SHP77 (cell line): ENCODE measurements around the gene SH2D4B.

Source experiments
- DNase-seq, 2 experiments: peaks; one replicate each; lab custom pipeline; 2025; lab: John Stamatoyannopoulos, UW

SH2D4B gene

DNA sequence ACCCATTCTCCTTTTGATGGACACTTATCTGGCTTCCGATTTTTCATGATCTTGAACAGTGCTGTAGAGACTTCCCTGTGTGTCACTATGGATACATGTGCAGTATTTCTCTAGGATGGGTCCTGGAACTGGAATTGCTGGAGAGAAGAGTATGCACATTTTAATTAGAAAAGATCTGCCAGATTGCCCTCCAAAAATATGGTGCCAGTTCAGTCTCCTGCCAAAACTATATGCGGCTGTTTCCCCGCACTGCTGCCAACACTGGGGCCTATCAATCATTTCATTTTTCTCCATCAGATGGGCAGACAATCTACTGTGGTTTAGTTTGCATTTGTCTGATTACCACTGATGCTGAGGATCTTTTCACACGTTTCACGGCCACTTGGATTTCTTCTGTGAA is 105.0 kb downstream of the SH2D4B start:
- DNase-seq = no peak

DNA sequence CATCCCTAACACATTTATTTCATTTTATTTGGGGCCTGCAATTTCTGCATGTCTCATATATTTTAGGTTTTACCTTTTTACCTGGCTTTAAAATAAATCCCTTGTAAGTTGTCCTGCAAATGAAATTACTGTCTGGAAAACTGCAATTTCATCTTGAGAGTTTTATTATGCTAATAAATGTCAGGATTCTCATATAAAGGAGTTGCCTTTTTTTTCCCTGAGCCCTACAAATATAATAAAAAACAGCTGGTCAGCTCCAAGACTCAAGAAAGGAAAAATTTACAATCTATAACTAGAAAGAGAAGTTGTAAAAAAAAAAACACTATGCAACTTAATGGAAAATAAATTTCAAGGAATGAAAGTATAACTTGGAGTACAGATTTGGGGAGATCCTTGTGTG is 108.7 kb downstream of the SH2D4B start:
- no peak for DNase-seq

DNA sequence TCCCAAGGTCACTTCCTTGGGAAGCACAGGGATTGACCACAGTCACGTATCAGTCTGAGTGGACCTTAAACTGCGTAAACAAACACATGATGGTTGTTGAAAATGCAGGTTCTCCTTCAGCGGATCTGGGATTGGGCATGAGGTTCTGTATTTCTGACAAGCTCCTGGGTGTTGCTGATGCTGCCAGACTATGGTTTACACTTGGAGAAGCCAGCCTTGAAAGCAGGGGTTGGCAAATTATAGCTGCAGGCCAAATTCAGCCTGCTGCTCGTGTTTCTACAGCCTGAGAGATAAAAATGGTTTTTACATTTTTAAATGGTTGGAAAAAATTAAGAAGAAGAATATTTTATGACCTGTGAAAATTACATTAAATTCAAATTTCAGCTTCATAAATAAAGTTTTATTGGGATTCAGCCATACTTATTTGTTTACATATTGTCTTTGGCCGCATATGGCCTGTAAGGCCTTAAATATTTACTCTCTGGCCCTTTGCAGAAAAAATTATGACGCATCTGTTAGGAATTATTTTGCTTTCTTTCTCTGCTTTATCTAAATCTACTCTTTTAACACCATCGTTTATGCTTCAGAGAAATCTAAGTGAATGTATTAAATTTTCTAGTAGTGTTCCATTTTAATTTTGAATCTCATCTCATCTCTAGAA is 109.6 kb downstream of the SH2D4B start:
- DNase-seq = no peak

DNA sequence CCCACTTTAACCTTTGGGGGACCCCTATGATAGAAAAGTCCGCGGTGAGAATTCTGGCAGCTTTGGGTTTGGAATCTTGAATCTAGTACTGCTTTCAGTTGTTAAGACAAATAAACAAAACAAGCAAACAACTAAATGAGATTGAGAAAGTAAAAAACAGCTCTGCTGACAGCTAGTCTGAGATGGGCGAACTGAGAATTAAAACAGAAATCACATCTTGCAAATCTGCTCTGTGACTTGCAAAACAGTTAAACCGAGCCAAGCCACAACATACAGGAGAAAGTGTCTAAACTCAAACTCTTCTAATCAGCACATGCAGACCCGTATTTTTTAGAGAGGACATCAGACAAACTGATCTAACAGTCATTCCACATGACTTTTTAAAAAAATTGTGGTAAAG is 110.4 kb downstream of the SH2D4B start:
- no peak for DNase-seq

DNA sequence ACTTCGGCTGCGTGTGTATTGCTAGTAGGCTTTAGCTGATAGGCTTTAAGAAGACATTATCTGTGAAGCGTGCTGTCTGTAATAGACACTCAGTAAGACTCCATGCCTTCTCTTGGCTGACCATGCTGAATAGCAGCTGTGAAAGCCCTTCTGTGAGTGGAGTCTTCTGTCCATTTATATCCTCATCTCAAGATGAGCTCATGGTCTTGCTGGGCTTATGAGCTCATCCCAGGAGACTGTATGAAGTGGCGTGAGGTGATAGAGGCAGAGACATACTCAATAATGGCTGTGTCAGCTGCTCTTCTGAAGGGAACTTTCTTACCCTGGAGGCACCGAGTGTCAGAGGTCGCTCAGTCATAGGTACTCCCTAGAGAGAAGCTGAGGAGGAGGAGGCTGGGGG is 111.5 kb downstream of the SH2D4B start:
- DNase-seq = no peak

DNA sequence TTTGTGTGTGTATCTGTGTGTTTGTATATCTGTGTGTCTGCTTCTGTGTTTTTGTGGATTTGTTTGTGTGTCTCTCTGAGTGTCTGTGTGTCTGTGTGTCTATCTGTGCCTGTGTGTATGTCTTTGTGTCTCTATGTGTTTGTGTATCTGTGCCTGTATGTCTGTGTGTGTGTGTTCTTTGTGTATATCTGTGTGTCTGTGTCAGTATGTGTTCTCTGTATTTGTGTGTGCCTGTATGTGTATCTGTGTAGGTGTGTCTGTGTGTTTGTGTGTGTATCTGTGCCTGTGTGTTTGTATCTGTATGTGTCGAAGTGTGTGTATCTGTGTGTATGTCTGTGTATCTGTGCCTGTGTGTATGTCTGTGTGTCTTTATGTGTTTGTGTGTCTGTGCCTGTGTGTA is 118.2 kb downstream of the SH2D4B start:
- DNase-seq = no peak

DNA sequence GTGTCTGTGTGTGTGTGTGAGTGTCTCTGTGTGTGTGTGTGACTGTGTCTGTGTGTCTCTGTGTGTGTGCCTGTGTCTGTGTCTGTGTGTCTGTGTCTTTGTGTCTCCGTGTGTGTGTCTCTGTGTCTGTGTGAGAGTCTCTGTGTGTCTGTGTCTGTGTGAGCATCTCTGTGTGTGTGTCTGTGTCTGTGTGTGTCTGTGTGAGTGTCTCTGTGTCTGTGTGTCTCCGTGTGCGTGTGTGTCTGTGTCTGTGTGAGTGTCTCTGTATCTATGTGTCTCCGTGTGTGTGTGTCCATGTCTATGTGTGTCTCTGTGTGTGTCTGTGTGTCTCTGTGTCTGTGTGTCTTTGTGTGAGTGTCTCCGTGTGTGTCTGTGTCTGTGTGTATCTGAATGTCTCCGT is 120.4 kb downstream of the SH2D4B start:
- no peak for DNase-seq

DNA sequence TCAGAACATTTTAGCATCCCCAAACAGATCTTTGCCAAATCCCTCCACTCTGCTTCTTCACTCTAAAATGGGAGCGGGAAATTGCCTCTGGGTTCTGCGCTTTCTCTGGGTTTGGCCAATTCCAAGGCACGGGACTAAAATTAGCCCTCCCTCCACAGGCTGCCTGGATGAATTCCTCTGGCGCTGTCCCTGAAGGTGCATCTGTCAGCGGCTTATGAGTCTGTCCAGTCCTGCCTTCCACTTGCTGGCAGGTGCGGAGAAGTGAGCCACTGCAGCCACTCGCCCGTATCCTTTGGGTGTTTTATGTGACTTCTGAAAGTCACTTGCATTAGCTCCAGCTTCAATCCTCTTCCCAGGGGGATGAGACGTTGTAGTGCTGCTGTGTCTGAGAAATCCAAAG is 121.6 kb downstream of the SH2D4B start:
- DNase-seq = no peak

DNA sequence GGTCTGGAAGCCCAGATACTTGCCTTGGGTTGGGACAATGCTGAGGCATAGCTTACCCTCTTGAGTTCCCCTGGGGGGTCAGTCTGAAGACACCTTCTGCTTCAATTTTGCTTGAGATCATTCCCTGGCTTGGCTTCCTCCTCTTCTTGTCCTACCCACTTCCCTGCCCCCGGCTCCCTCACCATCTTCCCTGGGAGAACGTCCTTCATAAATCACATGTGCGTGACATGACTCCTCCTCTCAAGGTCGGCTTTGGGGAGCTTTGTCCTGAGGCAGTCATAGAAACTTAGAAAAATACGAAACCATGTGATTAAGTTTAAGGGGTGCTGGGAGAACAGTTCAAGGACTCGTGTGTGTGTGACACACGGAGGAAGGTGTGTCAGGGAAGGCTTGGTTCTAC is 122.6 kb downstream of the SH2D4B start:
- DNase-seq = no peak

DNA sequence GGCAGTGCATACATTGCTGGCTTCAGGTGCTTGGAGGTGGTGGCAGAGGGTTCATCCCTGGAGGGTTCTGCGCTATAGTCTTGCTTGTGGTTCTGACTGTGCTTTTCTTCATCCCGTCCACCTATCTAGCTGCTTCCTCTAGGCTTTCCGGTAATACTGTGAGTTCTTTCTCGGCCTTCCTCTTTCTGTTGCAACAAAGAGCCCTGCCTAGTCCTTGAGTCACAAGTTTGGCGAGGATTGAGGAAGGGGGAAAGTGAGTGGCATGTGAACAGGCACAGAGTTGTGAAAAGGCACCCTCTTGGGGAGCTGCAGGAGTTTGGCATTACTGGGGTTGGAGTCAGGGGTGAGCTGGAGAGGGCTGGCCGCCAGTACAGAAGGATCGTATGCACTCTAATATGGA is 123.0 kb downstream of the SH2D4B start:
- DNase-seq = no peak

DNA sequence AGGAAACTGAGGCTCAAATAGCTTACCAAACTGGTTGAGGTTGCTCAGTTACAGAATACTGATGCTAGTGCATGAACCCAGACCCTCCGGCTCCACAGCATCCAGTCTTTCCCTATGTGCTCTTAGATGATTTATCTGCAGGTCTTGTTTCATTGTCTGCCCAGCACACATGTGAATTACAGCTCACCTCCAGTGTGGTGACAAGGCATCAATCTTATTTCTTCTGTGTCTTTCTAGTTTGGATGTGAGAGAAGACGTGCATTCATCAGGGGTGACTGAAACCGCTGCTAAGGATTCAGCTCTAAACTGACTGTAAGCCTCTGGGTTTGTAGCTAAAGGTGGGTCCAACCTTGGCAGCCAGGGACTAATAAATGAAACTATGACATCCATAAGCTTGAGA is 123.8 kb downstream of the SH2D4B start:
- DNase-seq = no peak

DNA sequence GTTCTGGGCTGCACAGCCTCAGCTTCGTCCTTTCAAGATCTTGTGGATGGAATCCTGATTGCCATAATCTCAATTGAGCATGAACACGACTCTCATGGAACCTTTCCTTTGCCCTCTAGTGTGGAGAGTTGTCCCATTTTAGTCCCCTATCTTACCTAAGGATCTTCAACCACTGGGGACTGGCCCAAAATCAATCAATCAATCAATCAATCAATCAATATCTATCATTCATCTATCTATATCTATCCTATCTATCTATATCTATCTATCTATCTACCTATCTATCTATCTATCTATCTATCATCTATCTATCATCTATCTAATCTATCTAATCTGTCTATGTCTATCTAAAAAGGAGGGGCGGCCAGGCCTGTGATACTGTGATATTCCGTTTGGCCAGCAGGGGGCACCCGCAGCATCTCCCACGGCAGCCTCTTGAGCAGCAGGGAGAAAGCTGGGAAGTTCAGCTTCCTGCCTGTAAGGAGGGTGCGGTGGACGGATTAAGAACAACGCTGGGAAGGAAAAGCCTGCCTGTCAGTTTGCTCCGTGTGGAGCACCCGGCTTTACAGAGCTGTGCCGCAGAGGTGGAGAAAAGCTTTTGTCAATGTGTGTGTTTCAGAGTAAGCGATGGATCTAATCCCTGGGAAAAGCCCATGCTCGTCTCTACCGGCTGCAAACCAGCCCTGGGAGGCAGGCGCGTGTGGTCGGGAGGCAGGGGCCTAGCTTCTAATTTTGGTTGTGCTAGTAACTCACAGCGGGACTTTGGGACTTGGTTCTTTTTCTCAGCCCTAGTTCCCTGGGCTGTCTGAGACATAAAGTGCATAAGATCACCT is 124.9 kb downstream of the SH2D4B start:
- DNase-seq = peak; percentile 11 to 12

DNA sequence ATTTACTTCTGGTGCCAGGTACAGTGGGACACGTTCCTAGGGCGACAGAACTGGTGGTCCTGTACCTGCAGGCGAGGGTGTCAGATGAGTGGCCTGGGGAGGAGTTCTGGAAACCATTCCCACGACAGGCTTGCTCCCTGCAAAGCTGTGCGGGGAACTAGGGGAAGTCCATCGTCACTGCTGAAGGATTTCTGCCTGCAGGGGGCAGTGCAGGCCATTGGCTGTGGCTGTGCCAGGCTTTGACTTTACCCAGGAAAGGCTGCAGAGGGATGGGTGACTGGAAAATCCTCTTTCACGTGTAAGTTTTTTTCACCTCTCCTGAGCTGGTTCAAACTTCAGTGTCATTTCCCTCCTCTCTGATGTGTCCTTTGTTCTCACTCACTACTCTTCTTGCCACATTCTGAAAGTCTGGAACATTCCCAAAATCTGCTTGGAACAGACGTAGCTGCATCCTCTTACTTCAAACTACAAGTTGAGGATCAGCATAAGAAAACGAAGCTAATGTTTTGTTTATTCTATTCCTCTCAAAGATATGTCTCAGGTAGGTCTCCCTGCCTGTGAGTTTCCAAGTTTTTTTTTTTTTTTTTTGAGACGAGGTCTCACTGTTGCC is 126.5 kb downstream of the SH2D4B start:
- peak; percentile 19 to 24 for DNase-seq

DNA sequence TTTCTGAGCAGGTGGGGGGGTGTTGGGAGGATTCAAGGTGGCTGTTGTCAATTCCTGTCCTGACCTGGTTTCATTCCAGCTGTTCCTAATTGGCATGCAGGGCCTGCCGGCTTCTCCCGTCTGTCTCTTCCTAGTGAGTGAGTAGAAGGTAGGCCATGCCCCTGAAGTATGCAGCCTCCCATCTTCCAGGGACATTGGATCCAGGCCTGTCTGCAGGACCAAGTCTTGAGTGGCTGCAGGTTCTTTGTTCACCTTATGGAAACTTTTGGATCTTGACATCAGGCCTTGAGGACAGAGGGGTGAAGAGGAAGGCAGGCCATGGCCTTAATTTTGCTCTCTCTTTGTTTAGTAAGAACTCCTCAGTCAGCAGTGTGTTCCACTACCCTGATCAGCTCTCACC is 131.8 kb downstream of the SH2D4B start:
- DNase-seq = no peak

DNA sequence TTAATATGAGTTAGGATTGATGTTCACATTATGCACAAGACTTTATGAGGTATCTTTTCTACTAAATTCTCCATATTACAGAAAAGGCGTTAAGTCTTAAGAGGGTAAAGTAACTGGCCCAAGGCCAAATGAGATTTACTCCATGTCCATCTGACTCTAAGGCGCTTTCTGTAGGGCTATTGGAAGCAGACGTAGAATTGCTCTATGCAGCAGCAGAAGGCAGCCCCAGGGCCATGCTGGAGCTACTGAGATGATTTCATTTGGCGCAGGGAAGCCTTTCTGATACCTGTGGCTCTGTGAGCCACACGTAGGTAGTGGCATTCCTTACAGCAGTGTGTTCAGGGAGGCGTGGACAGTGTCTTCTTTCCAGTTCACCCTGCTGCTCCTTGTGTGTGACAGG is 133.1 kb downstream of the SH2D4B start:
- DNase-seq = no peak

DNA sequence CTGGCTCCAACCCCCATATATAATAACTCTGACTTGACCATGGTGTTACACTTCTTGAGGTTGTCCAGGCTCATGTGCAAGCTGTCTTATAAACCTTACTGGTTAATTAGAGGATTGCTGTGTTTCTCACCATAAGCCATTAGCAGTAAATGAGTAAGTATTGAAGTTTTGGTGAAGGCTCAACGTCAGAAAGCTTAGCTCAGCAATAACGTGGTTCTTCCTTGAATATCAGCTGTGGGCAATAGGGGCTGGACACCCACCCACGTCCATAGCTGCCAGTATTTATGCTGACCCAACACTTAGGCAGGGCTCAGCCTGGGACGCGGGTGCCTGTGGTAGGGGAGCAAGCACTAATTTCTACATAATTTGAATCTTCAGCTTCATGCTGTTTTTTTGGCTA is 134.1 kb downstream of the SH2D4B start:
- no peak for DNase-seq

DNA sequence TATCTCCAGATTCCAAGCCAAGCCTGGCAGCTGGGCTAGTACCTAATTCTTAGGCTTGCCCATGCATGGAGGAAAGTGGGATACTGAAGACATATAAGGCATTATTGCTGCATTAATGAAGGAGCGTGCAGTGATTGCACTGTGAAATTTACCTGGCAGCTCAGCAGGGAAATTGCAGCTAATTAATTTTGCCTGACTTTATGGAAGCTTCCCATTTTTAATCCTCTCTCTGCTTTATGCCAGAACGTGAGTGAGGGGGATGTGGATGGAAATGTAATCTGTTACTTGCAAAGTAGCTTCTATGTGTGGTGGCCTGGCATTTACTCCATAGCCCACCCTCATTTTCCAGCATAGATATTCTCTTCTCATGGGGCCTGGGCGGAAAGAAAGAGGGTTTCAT is 134.9 kb downstream of the SH2D4B start:
- no peak for DNase-seq

DNA sequence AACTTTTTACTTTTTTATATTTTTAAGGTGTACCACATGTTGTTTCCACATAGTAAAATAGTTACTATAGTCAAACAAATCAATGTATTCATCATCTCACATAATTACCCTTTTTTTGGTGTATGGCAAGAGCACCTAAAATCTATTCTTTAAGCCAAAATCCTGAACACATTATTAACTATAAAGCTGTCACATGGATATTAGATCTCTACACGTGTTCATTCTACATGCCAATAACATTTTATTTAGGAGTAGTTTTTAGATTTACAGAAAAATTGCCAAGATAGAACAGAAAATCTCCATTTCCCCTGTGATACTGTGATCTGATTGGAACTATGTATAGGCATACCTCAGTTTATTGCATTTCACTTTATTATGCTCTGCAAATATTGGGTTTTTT is 137.1 kb downstream of the SH2D4B start:
- no peak for DNase-seq

DNA sequence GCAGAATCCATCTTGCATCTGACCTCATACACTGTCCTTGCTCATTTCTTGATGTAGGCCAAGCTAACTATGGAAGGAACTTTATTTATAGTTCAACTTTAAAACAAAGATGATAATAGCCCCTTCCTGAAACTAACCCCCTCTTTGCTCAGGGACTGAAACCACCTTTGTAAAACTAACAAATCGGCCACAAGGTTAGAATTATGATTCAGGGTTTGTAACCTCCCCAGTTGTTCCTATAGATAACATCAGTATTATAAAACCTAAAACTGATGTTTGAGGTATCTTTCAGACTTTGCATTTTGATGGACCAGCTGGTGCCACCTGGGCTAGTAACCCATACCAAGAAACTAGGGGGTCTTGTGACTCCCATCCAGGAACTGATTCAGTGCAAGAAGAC is 143.4 kb downstream of the SH2D4B start:
- no peak for DNase-seq

DNA sequence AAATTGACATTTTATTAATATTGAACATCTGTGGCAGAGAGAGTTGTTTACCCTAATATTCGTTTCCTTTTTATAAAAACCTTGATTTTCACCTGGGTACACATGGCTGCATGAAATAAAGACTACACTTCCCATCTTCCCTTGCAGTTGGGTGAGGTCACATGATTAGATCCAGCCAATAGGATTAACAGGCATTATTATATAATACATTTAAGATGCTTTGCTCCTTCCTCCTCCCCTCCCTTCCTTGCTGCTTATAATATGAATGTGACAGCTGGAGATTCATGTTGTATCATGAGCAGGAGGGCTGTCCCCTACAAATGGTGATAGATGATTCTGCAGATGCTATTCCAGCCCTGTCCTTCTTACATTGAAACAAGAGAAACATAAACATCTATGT is 146.6 kb downstream of the SH2D4B start:
- no peak for DNase-seq

DNA sequence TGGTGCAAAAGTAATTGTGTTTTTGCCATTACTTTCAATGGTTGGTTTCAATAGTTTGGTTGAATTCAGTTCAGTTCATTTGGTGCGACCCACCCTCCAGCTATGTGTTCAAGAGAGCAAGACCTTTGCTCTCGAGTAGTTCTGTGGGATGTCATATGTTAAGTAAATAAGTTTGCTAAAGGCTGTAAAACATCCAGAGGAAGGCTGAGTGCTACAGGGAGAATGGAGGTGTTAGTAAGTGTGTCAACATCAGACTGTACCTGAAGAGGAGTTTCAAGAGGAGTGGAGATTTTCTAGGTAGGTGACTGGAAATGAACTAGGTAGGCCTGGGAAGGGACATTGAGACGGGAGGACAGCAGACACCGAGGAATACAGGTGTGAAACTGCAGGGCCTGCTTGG is 147.7 kb downstream of the SH2D4B start:
- no peak for DNase-seq

DNA sequence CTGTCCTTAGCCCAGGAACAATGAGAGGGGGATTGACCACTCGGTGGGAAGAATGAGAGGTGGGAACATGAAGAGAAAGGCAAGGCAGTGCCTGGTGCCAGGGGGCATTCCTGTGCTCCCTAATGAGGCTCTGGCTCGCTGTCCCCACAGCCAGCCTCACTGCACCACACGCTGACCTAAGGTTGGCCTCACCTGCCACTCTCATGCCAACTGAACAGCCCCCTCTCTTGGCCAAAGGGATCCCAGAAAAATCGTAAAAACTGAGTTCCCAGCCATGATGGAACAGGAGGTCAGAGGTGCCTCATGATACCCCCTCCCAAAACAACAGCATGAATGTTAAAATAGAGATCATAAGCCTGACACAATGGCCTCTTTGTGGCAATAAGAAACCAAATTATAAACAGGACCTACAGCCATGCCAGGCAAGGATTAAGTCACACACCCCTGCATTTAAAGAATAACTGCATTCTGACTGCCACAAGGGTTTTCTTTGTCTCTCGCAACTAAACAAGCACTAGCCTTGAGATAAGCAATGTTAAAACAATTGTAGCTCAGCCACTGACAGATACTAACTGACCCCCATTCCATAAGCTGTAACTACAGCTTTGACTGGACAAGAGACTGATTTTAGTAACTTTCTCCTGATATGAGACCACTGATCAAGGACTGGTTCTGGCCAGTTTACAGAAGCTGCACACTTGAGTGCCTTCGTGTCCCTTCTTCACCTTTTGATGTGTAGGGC is 149.2 kb downstream of the SH2D4B start:
- DNase-seq = no peak

DNA sequence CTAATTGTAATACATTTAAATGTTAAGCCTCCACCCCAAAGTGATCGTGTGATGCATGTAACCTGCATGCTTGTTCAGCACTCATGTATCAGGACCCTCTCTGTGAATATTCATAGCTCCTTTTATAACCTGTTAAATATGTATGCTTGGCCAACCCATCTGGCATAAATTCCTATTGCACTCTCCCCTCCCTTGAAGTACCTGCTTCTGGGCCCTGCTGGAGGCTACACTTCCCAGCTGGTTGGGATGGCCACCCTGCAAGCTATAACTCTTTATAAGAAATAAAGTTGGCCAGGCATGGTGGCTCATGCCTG is 149.7 kb downstream of the SH2D4B start:
- no peak for DNase-seq
